ENCODE data around the gene CLEC3B. TPM values are rescaled to one million over a fixed set of nuclear protein-coding genes. Genes with fewer than 3 reads are reported as not detected.
"Not testable (repeated sequence)": the region's sequence is repeated elsewhere in the genome, so short reads cannot be mapped to it uniquely, and the experiment has no call there.

Gene CLEC3B
- total RNA-seq, 2 experiments from 2014 or later: 0.34 to 0.36 TPM

- no peak for DNase-seq
- Mint-ChIP-seq H3K9me3 (no peaks in the 10 kb centered on the region), H3K4me1 (ENCODE audit: low read depth) (no peaks in the 10 kb centered on the region), H3K27ac (no peak overlapping the region), H3K27me3 (peaks cover 22% of the 10 kb centered on the region), H3K4me3 (no peak overlapping the region), H3K36me3 (ENCODE audit: low read depth) (no peaks in the 10 kb centered on the region)
- Histone ChIP-seq H3K36me3 (ENCODE audit: insufficient read depth, low read length) (no peaks in the 10 kb centered on the region), H3K27ac (ENCODE audit: low read depth in 1 of 2, low read length in 2 of 2) (no peak overlapping the region), H3K4me3 (ENCODE audit: low read length) (no peak overlapping the region), H3K4me1 (ENCODE audit: insufficient read depth, low read length) (no peaks in the 10 kb centered on the region), H3K27me3 (ENCODE audit: control insufficient read depth in 1 of 2, insufficient read depth in 2 of 2, low read length in 2 of 2) (no peaks in the 10 kb centered on the region), H3K9me3 (ENCODE audit: control insufficient read depth in 1 of 2, insufficient read depth in 1 of 2, low read length in 2 of 2) (no peaks in the 10 kb centered on the region)
- intact Hi-C loops (cut with DNase I, micrococcal nuclease): no loop called here
- TF ChIP-seq CTCF (IDR thresholded peaks at IDR 0.05): no peak
- POLR2A ChIA-PET: no interaction called here
- no peak for ATAC-seq (ENCODE audit: poor library complexity)
- CTCF ChIA-PET: no interaction called here
Observed at GRCh38 chr3:45071075-45071474, 45.0 kb downstream of the CLEC3B start.

GRCh38 chr3:45075821-45076625, 49.9 kb downstream of the CLEC3B start:
- Mint-ChIP-seq H3K9me3 (no peaks in the 10 kb centered on the region), H3K27me3 (peaks cover 11% of the 10 kb centered on the region), H3K27ac (no peak overlapping the region), H3K4me1 (ENCODE audit: low read depth) (peaks cover 17% of the 10 kb centered on the region), H3K36me3 (ENCODE audit: low read depth) (no peaks in the 10 kb centered on the region), H3K4me3 (no peak overlapping the region)
- intact Hi-C loops (cut with DNase I, micrococcal nuclease): no loop called here
- peak in 1 of 14 experiments; percentile 33 for DNase-seq
- Histone ChIP-seq H3K27me3 (ENCODE audit: control insufficient read depth in 1 of 2, insufficient read depth in 2 of 2, low read length in 2 of 2) (no peaks in the 10 kb centered on the region), H3K4me3 (ENCODE audit: low read length) (no peak overlapping the region), H3K27ac (ENCODE audit: low read depth in 1 of 2, low read length in 2 of 2) (no peak overlapping the region), H3K9me3 (ENCODE audit: control insufficient read depth in 1 of 2, insufficient read depth in 1 of 2, low read length in 2 of 2) (no peaks in the 10 kb centered on the region), H3K36me3 (ENCODE audit: insufficient read depth, low read length) (no peaks in the 10 kb centered on the region), H3K4me1 (ENCODE audit: insufficient read depth, low read length) (no peaks in the 10 kb centered on the region)
- ATAC-seq (ENCODE audit: poor library complexity): no peak
- CTCF ChIA-PET: no interaction called here
- POLR2A ChIA-PET: interaction anchor here (1.4 kb wide), 1 partner anchor 35 kb away, joined by 3 read pairs; no protein-coding TSS in a partner anchor
- TF ChIP-seq CTCF (IDR thresholded peaks at IDR 0.05): no peak

GRCh38 chr3:45078256-45078655, 52.2 kb downstream of the CLEC3B start:
- CTCF ChIA-PET; H3K36me3 Mint-ChIP-seq (ENCODE audit: low read depth); H3K4me1 ChIP-seq (ENCODE audit: insufficient read depth, low read length); POLR2A ChIA-PET; H3K9me3 ChIP-seq (ENCODE audit: control insufficient read depth in 1 of 2, insufficient read depth in 1 of 2, low read length in 2 of 2); H3K27ac Mint-ChIP-seq; H3K36me3 ChIP-seq (ENCODE audit: insufficient read depth, low read length); ATAC-seq (ENCODE audit: poor library complexity); DNase-seq; intact Hi-C loops (cut with DNase I, micrococcal nuclease); H3K9me3 Mint-ChIP-seq; H3K27me3 ChIP-seq (ENCODE audit: control insufficient read depth in 1 of 2, insufficient read depth in 2 of 2, low read length in 2 of 2); H3K4me3 ChIP-seq (ENCODE audit: low read length); H3K4me3 Mint-ChIP-seq; H3K27ac ChIP-seq (ENCODE audit: low read depth in 1 of 2, low read length in 2 of 2): not testable (repeated sequence)
- peaks cover 17% of the 10 kb centered on the region for H3K4me1 Mint-ChIP-seq (ENCODE audit: low read depth)
- peaks cover 11% of the 10 kb centered on the region for H3K27me3 Mint-ChIP-seq
